GM23338 (cell line): ENCODE measurements around the gene CHCHD10. TPM values are rescaled to one million over a fixed set of nuclear protein-coding genes. Genes with fewer than 3 reads are reported as not detected.

Source experiments
- ATAC-seq: fragments of 200-7000 bp; cut with Tn5 transposase; 3 replicates; pipeline ENCODE4 v1.9.1; 2020
- DNase-seq: peaks from one replicate; pipeline ENCODE4 v3.0.0-alpha.2; 2015; ENCODE audit warnings: low spot score
- H2AFZ ChIP-seq: fragments of 200-600 bp; sonication (generic); 2 replicates; pipeline ENCODE4 v1.8.0; 2016; ENCODE audit warnings: antibody characterized with exemption, mild to moderate bottlenecking, moderate library complexity
- H3F3A ChIP-seq: fragments of 200-600 bp; sonication (generic); replicated peaks from 2 replicates; pipeline ENCODE4 v1.8.0; 2017; ENCODE audit warnings: antibody characterized with exemption, mixed run types, low read depth
- H3K27ac ChIP-seq: fragments of 200-600 bp; sonication (generic); 2 replicates; pipeline ENCODE4 v1.6.1; 2016; ENCODE audit warnings: low read depth
- H3K27me3 ChIP-seq: fragments of 200-600 bp; sonication (generic); 2 replicates; pipeline ENCODE4 v1.8.0; 2016; ENCODE audit warnings: mild to moderate bottlenecking, mixed run types, moderate library complexity; ENCODE audit not compliant: insufficient read depth
- H3K36me3 ChIP-seq: fragments of 200-600 bp; sonication (generic); 2 replicates; pipeline ENCODE4 v1.8.0; 2016; ENCODE audit warnings: mild to moderate bottlenecking; ENCODE audit not compliant: insufficient read depth
- H3K4me1 ChIP-seq: fragments of 200-600 bp; sonication (generic); 2 replicates; pipeline ENCODE4 v1.8.0; 2016; ENCODE audit warnings: mild to moderate bottlenecking, moderate library complexity; ENCODE audit not compliant: insufficient read depth
- H3K4me2 ChIP-seq: fragments of 200-600 bp; sonication (generic); 2 replicates; pipeline ENCODE4 v1.7.1; 2017; ENCODE audit warnings: mixed run types
- H3K4me3 ChIP-seq: fragments of 200-600 bp; sonication (generic); 2 replicates; pipeline ENCODE4 v1.6.1; 2016; ENCODE audit warnings: mixed run types
- H3K79me2 ChIP-seq: fragments of 200-600 bp; sonication (generic); replicated peaks from 2 replicates; pipeline ENCODE4 v1.8.0; 2017; ENCODE audit warnings: mild to moderate bottlenecking; ENCODE audit not compliant: insufficient read depth
- H3K9me2 ChIP-seq: fragments of 200-600 bp; sonication (generic); 2 replicates; pipeline ENCODE4 v1.8.0; 2017; ENCODE audit not compliant: insufficient read depth
- H4K20me1 ChIP-seq: fragments of 200-600 bp; sonication (generic); replicated peaks from 2 replicates; pipeline ENCODE4 v1.8.0; 2017; ENCODE audit warnings: mild to moderate bottlenecking; ENCODE audit not compliant: insufficient read depth
- H3K27ac Mint-ChIP-seq: 2 replicates; pipeline ENCODE4 v1.8.0; 2020; ENCODE audit warnings: inconsistent platforms, mild to moderate bottlenecking, moderate library complexity, mixed read lengths
- H3K27me3 Mint-ChIP-seq: 3 replicates; pipeline ENCODE4 v1.8.0; 2022; ENCODE audit warnings: low read depth, mild to moderate bottlenecking, moderate library complexity, mixed read lengths, inconsistent platforms; ENCODE audit not compliant: insufficient read depth, poor library complexity
- H3K36me3 Mint-ChIP-seq: 3 replicates; pipeline ENCODE4 v1.8.0; 2021; ENCODE audit warnings: low read depth, mild to moderate bottlenecking, inconsistent platforms, moderate library complexity, mixed read lengths
- H3K4me1 Mint-ChIP-seq: 3 replicates; pipeline ENCODE4 v1.8.0; 2020; ENCODE audit warnings: mild to moderate bottlenecking, inconsistent platforms, mixed read lengths
- H3K4me3 Mint-ChIP-seq: 3 replicates; pipeline ENCODE4 v1.8.0; 2021; ENCODE audit warnings: moderate library complexity, mild to moderate bottlenecking, inconsistent platforms, mixed read lengths
- H3K9me3 Mint-ChIP-seq: 3 replicates; pipeline ENCODE4 v1.8.0; 2020; ENCODE audit warnings: moderate library complexity, mild to moderate bottlenecking, inconsistent platforms, mixed read lengths
- CREB1 ChIP-seq: fragments of 250-450 bp; sonication (Bioruptor Pico); IDR thresholded peaks from 2 replicates; pipeline ENCODE4 v1.5.0; 2020; ENCODE audit warnings: low read depth, mild to moderate bottlenecking, moderate library complexity
- ETS1 ChIP-seq: IDR thresholded peaks from 2 replicates; pipeline ENCODE4 v1.6.1; 2016; ENCODE audit warnings: antibody characterized with exemption
- EZH2 ChIP-seq: fragments of 200-600 bp; sonication (generic); IDR thresholded peaks from one replicate; pipeline ENCODE4 v1.8.0; 2017; ENCODE audit warnings: antibody characterized with exemption, mild to moderate bottlenecking, low read depth; ENCODE audit not compliant: unreplicated experiment
- EZH2phosphoT487 ChIP-seq: fragments of 200-600 bp; sonication (generic); IDR thresholded peaks from one replicate; pipeline ENCODE4 v1.8.1; 2018; ENCODE audit warnings: antibody characterized with exemption; ENCODE audit not compliant: unreplicated experiment
- JUNB ChIP-seq: IDR thresholded peaks from one replicate; pipeline ENCODE4 v1.6.1; 2016; ENCODE audit warnings: antibody characterized with exemption; ENCODE audit not compliant: unreplicated experiment
- NANOG ChIP-seq: IDR thresholded peaks from 2 replicates; pipeline ENCODE4 v1.6.1; 2016; ENCODE audit warnings: antibody characterized with exemption, borderline replicate concordance
- POLR2AphosphoS5 ChIP-seq: IDR thresholded peaks from 2 replicates; pipeline ENCODE4 v1.6.1; 2016; ENCODE audit warnings: antibody characterized with exemption, low read depth
- REST ChIP-seq: IDR thresholded peaks from one replicate; pipeline ENCODE4 v1.6.1; 2018; ENCODE audit warnings: antibody characterized with exemption; ENCODE audit not compliant: unreplicated experiment
- STAT1 ChIP-seq: IDR thresholded peaks from one replicate; pipeline ENCODE4 v1.6.1; 2016; ENCODE audit warnings: antibody characterized with exemption; ENCODE audit not compliant: unreplicated experiment
- ZNF114 ChIP-seq: fragments of 250-450 bp; sonication (Bioruptor Pico); IDR thresholded peaks from 2 replicates; pipeline ENCODE4 v1.5.0; 2020; ENCODE audit warnings: mild to moderate bottlenecking, moderate library complexity
- ZNF331 ChIP-seq: fragments of 250-450 bp; sonication (Bioruptor Pico); IDR thresholded peaks from 2 replicates; pipeline ENCODE4 v1.5.0; 2020; ENCODE audit warnings: low read depth, mild to moderate bottlenecking, moderate library complexity
- ZNF462 ChIP-seq: fragments of 250-450 bp; sonication (Bioruptor Pico); IDR thresholded peaks from 2 replicates; pipeline ENCODE4 v1.5.0; 2020; ENCODE audit warnings: mild to moderate bottlenecking, moderate library complexity
- polyA plus RNA-seq: library from polyadenylated mRNA; unstranded; fragments of >200 nt; fragmentation: Nextera tagmentation; extraction: Ambion mirVana; gene quantifications from 2 replicates; pipeline ENCODE4 v1.2.1, GENCODE V29; 2016
- total RNA-seq: library from RNA; depleted of rRNA; stranded (reverse); fragments of >200 nt; shearing (Covaris generic); gene quantifications from 2 replicates; pipeline ENCODE4 v1.2.3, GENCODE V29; 2014

CHCHD10 gene
- total and polyA plus RNA-seq, 2 experiments from 2014 or later: 11.4 to 101 TPM

GRCh38 chr22:23783265-23784150 is 15.7 kb upstream of the CHCHD10 start:
- ATAC-seq: no peak
- peaks cover 12% of the 10 kb centered on the region for H3K79me2 ChIP-seq
- Mint-ChIP-seq H3K4me3 (no peak overlapping the region), H3K36me3 (peaks cover 6% of the 10 kb centered on the region), H3K4me1 (peaks cover 12% of the 10 kb centered on the region), H3K27me3 (peaks cover 12% of the 10 kb centered on the region), H3K27ac (no peak overlapping the region), H3K9me3 (no peaks in the 10 kb centered on the region)
- no peak overlapping the region for H3K27ac ChIP-seq
- no peak for TF ChIP-seq CREB1 (CRISPR knock-in tag)
- TF ChIP-seq EZH2: no peak
- no peak for TF ChIP-seq ZNF462 (CRISPR knock-in tag)
- TF ChIP-seq JUNB: no peak
- TF ChIP-seq EZH2phosphoT487: no peak
- no peak for TF ChIP-seq STAT1
- no peak for TF ChIP-seq REST
- no peak for TF ChIP-seq NANOG
- no peak for TF ChIP-seq ETS1
- TF ChIP-seq ZNF331 (CRISPR knock-in tag): no peak
- TF ChIP-seq POLR2AphosphoS5: no peak
- no peak for TF ChIP-seq ZNF114 (CRISPR knock-in tag)
- H2AFZ ChIP-seq: no peak overlapping the region
- no peak overlapping the region for H3K4me2 ChIP-seq
- H3K36me3 ChIP-seq: no peaks in the 10 kb centered on the region
- no peaks in the 10 kb centered on the region for H3K27me3 ChIP-seq
- H3K4me1 ChIP-seq: peaks cover 15% of the 10 kb centered on the region
- peaks cover 11% of the 10 kb centered on the region for H4K20me1 ChIP-seq
- no peaks in the 10 kb centered on the region for H3K9me2 ChIP-seq
- H3F3A ChIP-seq: 0 out of 2 replicates have a peak, but pooled peaks cover 6% of the 10 kb centered on the region
- no peak for DNase-seq
- no peak overlapping the region for H3K4me3 ChIP-seq
